ENCODE results near the gene GNLY. TPM values are rescaled to one million over a fixed set of nuclear protein-coding genes. Genes with fewer than 3 reads are reported as not detected.
A peak's percentile ranks its signal among the peaks of the same experiment; 100 is the strongest.

GNLY gene
- total RNA-seq, 4 donors from 2014 or later: 1.7 to 15.3 (median 10.5) TPM; not detected in 1

DNA sequence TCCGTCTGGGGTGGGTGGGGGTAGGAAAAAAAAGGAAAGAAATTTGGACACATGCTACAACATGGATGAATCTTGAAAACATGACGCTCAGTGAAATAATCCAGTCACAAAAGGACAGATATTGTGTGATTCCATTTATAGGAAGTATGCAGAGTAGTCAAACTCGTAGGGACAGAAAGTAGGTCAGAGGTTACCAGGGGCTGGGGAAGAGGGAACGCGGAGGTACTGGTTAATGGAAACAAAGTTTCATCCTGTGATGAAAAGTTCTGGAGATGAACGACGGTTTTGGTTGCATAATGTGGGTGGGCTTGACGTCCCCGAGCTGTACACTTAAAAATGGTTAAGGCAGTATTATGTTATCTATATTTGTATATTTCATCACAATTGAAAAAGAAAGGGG, 21.7 kb upstream of the GNLY start:
- DNase-seq: peak in 1 of 3 donors; percentile 41
- TF ChIP-seq, protein P1, sequence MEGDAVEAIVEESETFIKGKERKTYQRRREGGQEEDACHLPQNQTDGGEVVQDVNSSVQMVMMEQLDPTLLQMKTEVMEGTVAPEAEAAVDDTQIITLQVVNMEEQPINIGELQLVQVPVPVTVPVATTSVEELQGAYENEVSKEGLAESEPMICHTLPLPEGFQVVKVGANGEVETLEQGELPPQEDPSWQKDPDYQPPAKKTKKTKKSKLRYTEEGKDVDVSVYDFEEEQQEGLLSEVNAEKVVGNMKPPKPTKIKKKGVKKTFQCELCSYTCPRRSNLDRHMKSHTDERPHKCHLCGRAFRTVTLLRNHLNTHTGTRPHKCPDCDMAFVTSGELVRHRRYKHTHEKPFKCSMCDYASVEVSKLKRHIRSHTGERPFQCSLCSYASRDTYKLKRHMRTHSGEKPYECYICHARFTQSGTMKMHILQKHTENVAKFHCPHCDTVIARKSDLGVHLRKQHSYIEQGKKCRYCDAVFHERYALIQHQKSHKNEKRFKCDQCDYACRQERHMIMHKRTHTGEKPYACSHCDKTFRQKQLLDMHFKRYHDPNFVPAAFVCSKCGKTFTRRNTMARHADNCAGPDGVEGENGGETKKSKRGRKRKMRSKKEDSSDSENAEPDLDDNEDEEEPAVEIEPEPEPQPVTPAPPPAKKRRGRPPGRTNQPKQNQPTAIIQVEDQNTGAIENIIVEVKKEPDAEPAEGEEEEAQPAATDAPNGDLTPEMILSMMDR (IDR thresholded peaks at IDR 0.05): no peak
- TF ChIP-seq POLR2A (IDR thresholded peaks at IDR 0.05): no peak
- Histone ChIP-seq H3K4me1 (no peaks in the 10 kb centered on the region), H3K4me3 (no peak overlapping the region), H3K27ac (peak overlapping the region in 1 of 4 donors; percentile 46), H3K36me3 (no peaks in the 10 kb centered on the region), H3K27me3 (no peaks in the 10 kb centered on the region), H3K9me3 (no peaks in the 10 kb centered on the region)

DNA sequence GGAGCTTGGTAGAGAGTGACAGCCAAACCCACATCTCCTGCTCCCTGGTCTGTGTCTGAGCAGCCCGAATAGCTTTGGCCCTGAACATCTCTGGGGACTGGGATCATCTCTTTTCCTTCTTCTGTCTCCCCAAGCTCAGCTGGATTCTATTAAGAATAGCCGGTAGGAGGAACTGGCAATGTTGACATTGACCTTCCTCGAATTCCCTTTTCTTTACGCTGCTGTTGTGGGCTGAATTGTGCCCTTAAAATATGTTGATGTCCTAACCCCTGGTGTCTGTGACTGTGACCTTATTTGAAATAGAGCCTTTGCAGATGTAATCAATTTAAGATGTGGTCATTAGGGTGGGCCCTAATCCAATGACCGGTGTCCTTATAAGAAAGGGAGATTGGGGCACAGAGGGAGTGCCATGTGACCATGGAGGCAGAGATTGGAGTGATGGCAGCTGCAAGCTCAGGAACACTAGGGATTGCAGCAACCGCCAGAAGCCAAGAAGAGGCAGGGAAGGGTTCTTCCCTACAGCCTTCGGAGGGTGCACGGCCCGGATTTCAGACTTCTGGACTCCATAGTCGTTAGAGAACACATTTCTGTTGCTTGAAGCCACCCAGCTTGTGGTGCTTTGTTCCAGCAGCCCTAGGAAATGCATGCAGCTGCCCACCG, 20.3 kb upstream of the GNLY start:
- Histone ChIP-seq H3K27me3 (no peaks in the 10 kb centered on the region), H3K27ac (no peak overlapping the region), H3K4me1 (peaks cover 0 to 2% (median 0%) of the 10 kb centered on the region in 4 donors), H3K36me3 (no peaks in the 10 kb centered on the region), H3K9me3 (no peaks in the 10 kb centered on the region), H3K4me3 (no peak overlapping the region)
- no peak for DNase-seq
- TF ChIP-seq, protein P1 (IDR thresholded peaks at IDR 0.05): no peak
- TF ChIP-seq POLR2A (IDR thresholded peaks at IDR 0.05): no peak

DNA sequence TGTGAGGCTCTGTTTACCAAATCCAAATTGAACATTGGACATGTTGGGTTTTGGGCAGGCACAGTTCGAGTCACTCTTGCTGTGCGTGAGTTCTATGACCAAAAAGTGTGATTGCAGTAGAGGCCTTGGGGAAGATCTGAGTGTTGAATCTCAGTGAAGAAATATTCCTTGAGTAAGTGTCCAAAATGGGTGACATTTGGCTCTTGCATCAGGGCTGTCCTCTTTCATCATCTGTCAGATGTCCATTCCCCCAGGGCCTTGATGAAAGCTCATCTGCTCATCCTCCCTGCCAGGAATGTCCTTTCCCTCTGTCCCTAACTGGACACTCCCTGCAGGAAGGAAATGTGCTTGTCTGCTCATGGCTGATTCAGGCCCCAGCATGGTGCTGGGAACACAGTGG, 19.7 kb upstream of the GNLY start:
- no peak for DNase-seq
- TF ChIP-seq, protein P1 (IDR thresholded peaks at IDR 0.05): no peak
- no peak for TF ChIP-seq POLR2A (IDR thresholded peaks at IDR 0.05)
- H3K27me3 ChIP-seq: no peaks in the 10 kb centered on the region
- no peaks in the 10 kb centered on the region for H3K36me3 ChIP-seq
- H3K4me3 ChIP-seq: no peak overlapping the region
- peaks cover 0 to 6% (median 2%) of the 10 kb centered on the region in 4 donors for H3K4me1 ChIP-seq
- H3K27ac ChIP-seq: no peak overlapping the region
- H3K9me3 ChIP-seq: no peaks in the 10 kb centered on the region

DNA sequence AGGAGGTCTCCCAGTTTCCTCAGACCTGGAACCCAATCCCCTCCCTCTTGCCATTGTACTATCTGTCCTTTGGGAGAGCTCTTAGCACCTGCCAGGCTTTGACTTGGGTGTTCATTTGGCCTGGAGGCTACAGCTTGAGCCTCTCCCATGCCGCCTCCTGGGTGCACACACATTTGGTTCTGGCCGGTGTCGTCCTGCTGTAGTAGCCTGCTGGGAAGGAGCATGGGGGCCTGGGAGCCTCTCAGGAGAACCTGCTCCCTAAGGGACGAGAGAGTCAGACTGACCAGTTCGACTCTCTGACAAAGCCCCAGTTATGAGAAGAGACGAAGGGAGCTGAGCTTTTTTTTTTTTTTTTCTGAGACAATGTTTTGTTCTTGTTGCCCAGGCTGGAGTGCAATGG, 18.7 kb upstream of the GNLY start:
- H3K36me3 ChIP-seq: no peaks in the 10 kb centered on the region
- no peaks in the 10 kb centered on the region for H3K27me3 ChIP-seq
- no peak overlapping the region for H3K27ac ChIP-seq
- DNase-seq: peak in 1 of 3 donors; percentile 34
- no peaks in the 10 kb centered on the region for H3K9me3 ChIP-seq
- H3K4me1 ChIP-seq: peaks cover 0 to 6% (median 2%) of the 10 kb centered on the region in 4 donors
- TF ChIP-seq, protein P1 (IDR thresholded peaks at IDR 0.05): no peak
- no peak for TF ChIP-seq POLR2A (IDR thresholded peaks at IDR 0.05)
- H3K4me3 ChIP-seq: no peak overlapping the region

DNA sequence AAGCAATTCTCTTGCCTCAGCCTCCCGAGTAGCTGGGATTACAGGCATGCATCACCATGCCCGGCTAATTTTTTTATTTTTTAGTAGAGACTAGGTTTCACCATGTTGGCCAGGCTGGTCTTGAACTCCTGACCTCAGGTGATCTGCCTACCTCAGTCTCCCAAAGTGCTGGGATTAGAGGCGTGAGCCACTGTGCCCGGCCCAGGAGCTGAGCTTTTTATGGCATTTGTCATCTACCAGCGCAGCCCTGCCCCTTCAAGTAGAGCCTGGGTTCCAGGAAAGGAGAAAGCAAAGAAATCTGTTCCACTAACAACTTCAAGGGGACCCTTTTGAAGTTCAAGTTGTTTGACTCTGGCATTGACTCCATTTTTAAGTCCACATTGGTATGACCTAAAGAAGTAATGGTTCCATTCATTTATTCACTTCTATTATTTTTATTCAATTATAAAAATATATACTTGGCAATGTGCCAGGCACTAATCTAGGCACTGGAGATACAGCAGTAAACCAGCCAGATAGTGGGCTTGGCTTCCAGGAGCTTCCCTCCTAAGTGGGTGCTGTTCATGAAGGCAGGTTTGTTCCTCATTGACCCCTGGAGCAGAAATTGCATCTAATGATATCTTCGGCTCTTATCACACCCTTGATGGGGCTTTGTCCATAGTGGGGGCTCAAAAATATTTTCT, 18.2 kb upstream of the GNLY start:
- Histone ChIP-seq H3K27ac (no peak overlapping the region), H3K4me3 (no peak overlapping the region), H3K36me3 (no peaks in the 10 kb centered on the region), H3K4me1 (peaks cover 0 to 6% (median 2%) of the 10 kb centered on the region in 4 donors), H3K27me3 (no peaks in the 10 kb centered on the region), H3K9me3 (no peaks in the 10 kb centered on the region)
- DNase-seq: peak in 1 of 3 donors; percentile 6
- TF ChIP-seq, protein P1 (IDR thresholded peaks at IDR 0.05): no peak
- TF ChIP-seq POLR2A (IDR thresholded peaks at IDR 0.05): no peak

Measured in Peyer's patch (tissue), 4 donors.